Ovary (tissue), 9 donors: ENCODE results near the gene SYT17. TPM values are rescaled to one million over a fixed set of nuclear protein-coding genes. Genes with fewer than 3 reads are reported as not detected.

ENCODE experiments used
- DNase-seq, 5 donors: peaks; one replicate each; pipeline ENCODE4 v3.0.0-alpha.2; 2019 to 2020
- H3K27ac ChIP-seq, 2 donors: fragments of 200-600 bp; one replicate each; pipeline versions ENCODE4 v1.5.1 to v1.8.0; 2019 to 2022
- H3K27me3 ChIP-seq: fragments of 200-600 bp; one replicate; pipeline ENCODE4 v1.8.0; 2022
- H3K36me3 ChIP-seq: fragments of 200-600 bp; sonication (generic); one replicate; pipeline ENCODE4 v1.5.1; 2019
- H3K4me1 ChIP-seq: one replicate; pipeline ENCODE4 v1.8.1; 2013; ENCODE audit warnings: mild to moderate bottlenecking, moderate library complexity; ENCODE audit not compliant: insufficient read depth
- H3K4me3 ChIP-seq: fragments of 200-600 bp; sonication (generic); one replicate; pipeline ENCODE4 v1.5.1; 2017
- H3K9me3 ChIP-seq, 2 donors: fragments of 200-600 bp in 1 of 2; sonication (generic) in 1 of 2; one replicate each; pipeline versions ENCODE4 v1.5.1 to v1.8.1; 2013 to 2019; ENCODE audit warnings: mild to moderate bottlenecking in 1 of 2, moderate library complexity in 1 of 2
- EP300 ChIP-seq: sonication (generic); formaldehyde crosslinking; IDR thresholded peaks from one replicate; pipeline ENCODE4 v1.6.1; 2017; ENCODE audit warnings: antibody characterized with exemption
- POLR2A ChIP-seq: fragments of 450-650 bp; IDR thresholded peaks from one replicate; pipeline ENCODE4 v1.6.1; 2017; ENCODE audit warnings: antibody characterized with exemption, mild to moderate bottlenecking, moderate library complexity
- WGBS, 3 donors: extraction: QIAGEN DNeasy Blood & Tissue Kit in 1 of 3; methylation state at CpG; one replicate each; pipeline versions ENCODE4 v1.1.5 to v1.1.7; 2013 to 2017; 5-methylcytosine and 5-hydroxymethylcytosine counted together
- intact Hi-C, 4 donors: fragments of 100-400 bp; cut with DNase I; formaldehyde crosslinking; loops; one replicate each; pipeline versions ENCODE4 v1.11.0 to v1.15.1; 2022 to 2023
- polyA plus RNA-seq, 2 donors: library from polyadenylated mRNA; stranded (reverse); fragments of 200-250 nt in 1 of 2; fragments of 350-450 nt in 1 of 2; fragmentation: Illumina TruSeq in 1 of 2; extraction: RNeasy Lipid Tissue Mini Kit (QIAGEN cat#74804) in 1 of 2; gene quantifications; one replicate each; pipeline ENCODE4 v1.2.3, GENCODE V29; 2013 to 2014
- total RNA-seq, 7 donors: library from RNA; depleted of rRNA in 2 of 7; stranded (reverse); fragments of >200 nt in 2 of 7; fragmentation: NEBNext Ultra II Directional in 3 of 7; extraction: Animal tissue kit (Norgen Biotek cat#: 25700) in 3 of 7; gene quantifications; one replicate each; pipeline versions ENCODE4 v1.1.0 to v1.2.4, GENCODE V29; 2016 to 2023
- TF ChIP-seq, protein P1 (sequence below), 3 donors: fragments of 450-650 bp in 2 of 3; fragments of 200-600 bp in 1 of 3; IDR thresholded peaks; one replicate each; pipeline versions ENCODE4 v1.5.1 to v1.8.0; 2016 to 2022; ENCODE audit warnings: antibody characterized with exemption in 3 of 3, mild to moderate bottlenecking in 1 of 3
- donor health status: DM: no; HTN: no; CAD: no; lungs with moderate emphysema.
- donor health status: DM: no; HTN: no; CAD: no.
- donor health status: Bipolar disorder and iron deficiency.
- donor health status: DM: yes; HTN: yes; CAD: no.
- donor health status: DM: no; HTN: no; CAD: no.
- donor health status: DM: yes; HTN: yes; CAD: no.

The SYT17 gene
- total and polyA plus RNA-seq, 9 donors = 0.36 to 1.5 (median 0.82) TPM

DNA sequence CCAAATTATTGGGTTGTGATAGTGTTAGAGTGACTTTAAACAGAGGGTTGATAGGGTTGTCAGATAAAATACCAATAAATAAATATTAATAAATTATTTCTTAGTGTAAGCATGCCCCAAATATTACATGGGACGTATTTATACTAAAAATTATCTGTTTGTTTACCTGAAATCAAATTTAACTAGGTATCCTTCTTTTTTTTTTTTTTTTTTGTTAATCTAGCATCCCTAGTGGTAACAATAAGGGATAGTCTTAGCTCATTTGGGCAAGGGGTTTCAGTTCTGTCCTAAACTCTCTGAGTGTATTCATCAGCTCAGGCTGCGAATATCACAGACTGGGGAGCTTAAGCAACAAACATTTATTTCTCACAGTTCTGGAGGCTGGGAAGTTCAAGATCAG is 118.8 kb downstream of the SYT17 start:
- H3K27ac ChIP-seq = no peak overlapping the region
- DNase-seq = no peak
- 82 to 89% (median 83%) methylated on average over 2 of the region's 2 CpGs for WGBS, 3 donors
- H3K36me3 ChIP-seq = no peaks in the 10 kb centered on the region
- no peaks in the 10 kb centered on the region for H3K9me3 ChIP-seq
- TF ChIP-seq POLR2A = no peak
- TF ChIP-seq EP300 = no peak
- TF ChIP-seq, protein P1, sequence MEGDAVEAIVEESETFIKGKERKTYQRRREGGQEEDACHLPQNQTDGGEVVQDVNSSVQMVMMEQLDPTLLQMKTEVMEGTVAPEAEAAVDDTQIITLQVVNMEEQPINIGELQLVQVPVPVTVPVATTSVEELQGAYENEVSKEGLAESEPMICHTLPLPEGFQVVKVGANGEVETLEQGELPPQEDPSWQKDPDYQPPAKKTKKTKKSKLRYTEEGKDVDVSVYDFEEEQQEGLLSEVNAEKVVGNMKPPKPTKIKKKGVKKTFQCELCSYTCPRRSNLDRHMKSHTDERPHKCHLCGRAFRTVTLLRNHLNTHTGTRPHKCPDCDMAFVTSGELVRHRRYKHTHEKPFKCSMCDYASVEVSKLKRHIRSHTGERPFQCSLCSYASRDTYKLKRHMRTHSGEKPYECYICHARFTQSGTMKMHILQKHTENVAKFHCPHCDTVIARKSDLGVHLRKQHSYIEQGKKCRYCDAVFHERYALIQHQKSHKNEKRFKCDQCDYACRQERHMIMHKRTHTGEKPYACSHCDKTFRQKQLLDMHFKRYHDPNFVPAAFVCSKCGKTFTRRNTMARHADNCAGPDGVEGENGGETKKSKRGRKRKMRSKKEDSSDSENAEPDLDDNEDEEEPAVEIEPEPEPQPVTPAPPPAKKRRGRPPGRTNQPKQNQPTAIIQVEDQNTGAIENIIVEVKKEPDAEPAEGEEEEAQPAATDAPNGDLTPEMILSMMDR (IDR thresholded peaks at IDR 0.05) = no peak
- H3K4me3 ChIP-seq = no peak overlapping the region
- intact Hi-C loops = no loop called here
- no peaks in the 10 kb centered on the region for H3K27me3 ChIP-seq
- H3K4me1 ChIP-seq = no peaks in the 10 kb centered on the region

DNA sequence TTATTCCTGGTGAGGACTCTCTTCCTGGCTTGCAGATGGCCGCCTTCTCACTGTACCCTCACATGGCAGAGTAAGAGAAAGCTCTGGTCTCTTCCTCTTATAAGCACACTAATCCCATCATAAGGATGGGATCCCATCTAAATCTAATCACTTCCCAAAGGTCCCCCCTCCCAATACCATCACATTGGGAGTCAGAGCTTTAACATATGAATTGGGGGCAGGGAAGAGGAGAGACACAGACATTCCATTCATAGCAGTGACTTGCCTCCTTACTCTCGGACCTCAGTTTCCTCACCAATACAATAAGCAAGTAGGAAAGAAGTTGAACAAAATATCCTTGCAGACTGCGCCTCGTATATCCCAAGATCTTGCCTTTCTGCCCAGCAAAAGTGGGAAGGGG is 119.2 kb downstream of the SYT17 start:
- 75 to 83% (median 78%) methylated on average over 4 of the region's 4 CpGs for WGBS, 3 donors
- intact Hi-C loops = no loop called here
- Histone ChIP-seq H3K9me3 (no peaks in the 10 kb centered on the region), H3K4me1 (no peaks in the 10 kb centered on the region), H3K27me3 (no peaks in the 10 kb centered on the region), H3K36me3 (no peaks in the 10 kb centered on the region), H3K27ac (no peak overlapping the region), H3K4me3 (no peak overlapping the region)
- TF ChIP-seq EP300 (no peak), POLR2A (no peak)
- TF ChIP-seq, protein P1 (IDR thresholded peaks at IDR 0.05) = no peak
- DNase-seq = no peak

DNA sequence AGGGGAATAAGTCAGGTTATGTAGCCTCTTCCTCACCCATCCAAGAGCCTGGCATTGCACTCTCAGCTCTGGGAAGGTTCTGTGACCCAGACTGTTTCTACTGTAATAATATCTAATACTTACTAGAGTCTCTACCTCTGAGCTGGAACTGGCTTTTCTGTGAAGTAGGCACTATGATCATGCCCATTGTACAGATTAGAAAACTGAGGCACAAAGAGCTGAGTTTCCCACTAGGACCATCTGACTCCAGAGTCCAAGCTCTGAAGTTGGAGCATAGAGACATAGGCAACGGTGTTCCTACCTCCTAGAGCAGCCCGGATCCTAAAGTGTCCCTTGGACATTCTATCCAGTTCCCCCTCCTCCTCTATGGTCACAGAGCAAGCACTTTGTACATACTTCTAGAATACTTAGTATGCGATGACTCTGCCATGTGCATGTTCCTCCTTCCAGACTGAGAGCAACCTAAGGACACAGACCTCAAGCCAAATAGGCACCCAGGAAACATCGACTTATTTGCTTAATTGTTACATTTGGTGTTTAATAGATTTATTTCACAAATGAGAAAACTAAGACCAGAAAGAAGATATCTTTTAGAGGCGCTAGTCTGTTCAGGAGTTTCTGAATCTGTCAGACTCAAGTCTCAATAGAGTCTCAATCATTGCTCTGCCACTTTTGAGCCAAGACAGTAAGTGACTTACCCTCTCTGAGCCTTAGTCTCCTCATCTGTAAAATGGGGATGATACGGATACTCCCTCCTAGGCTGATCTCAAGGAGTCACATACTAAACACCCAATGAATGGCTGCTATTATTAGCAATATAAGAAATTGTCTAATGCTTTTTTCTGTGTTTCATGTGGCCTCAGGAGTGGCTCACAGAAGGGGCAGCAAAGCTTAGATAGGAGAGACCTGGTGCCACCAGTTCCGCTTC is 121.1 kb downstream of the SYT17 start:
- Histone ChIP-seq H3K27me3 (no peaks in the 10 kb centered on the region), H3K27ac (no peak overlapping the region), H3K4me3 (no peak overlapping the region), H3K36me3 (no peaks in the 10 kb centered on the region), H3K4me1 (no peaks in the 10 kb centered on the region), H3K9me3 (no peaks in the 10 kb centered on the region)
- 77 to 81% (median 78%) methylated on average over 7 of the region's 7 CpGs for WGBS, 3 donors
- no peak for DNase-seq
- TF ChIP-seq POLR2A = no peak
- TF ChIP-seq EP300 = no peak
- TF ChIP-seq, protein P1 (IDR thresholded peaks at IDR 0.05) = no peak
- intact Hi-C loops = no loop called here

DNA sequence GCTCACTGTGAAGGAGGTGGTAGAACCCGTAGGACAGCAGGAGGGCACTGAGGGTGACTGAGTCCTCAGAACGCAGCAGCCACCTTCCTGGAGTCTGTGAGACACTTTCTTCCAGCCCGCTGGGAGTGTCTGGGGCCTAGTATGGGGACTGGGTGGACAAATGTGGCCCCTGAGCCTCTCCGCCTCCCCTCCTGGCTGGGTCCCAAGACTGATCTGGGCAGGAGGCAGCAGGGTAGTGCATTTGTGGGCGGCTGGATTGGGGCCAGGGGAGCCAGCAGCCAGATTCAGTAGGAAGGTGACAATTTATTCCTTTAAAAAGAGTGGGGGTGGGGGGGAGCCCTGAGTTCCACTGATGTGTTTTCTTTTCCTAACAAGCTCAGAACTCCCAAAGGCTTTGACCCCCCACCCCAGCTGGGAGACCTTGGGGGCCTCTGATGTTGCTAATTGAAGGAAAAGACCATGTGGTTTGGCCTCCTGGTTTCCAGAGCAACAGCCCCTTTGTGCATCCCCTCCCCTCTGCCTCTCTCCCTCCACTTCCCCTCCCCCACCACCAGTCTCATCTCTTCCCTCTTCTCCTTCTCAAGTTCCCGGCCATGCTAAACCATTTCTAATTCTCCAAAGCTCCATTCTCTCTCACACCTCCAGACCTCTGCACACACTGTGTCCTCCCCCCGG is 121.9 kb downstream of the SYT17 start:
- Histone ChIP-seq H3K4me1 (no peaks in the 10 kb centered on the region), H3K9me3 (no peaks in the 10 kb centered on the region), H3K36me3 (no peaks in the 10 kb centered on the region), H3K4me3 (no peak overlapping the region), H3K27me3 (no peaks in the 10 kb centered on the region), H3K27ac (no peak overlapping the region)
- TF ChIP-seq, protein P1 (IDR thresholded peaks at IDR 0.05) = no peak
- TF ChIP-seq EP300 = no peak
- no peak for TF ChIP-seq POLR2A
- 22 to 31% (median 24%) methylated on average over 7 of the region's 7 CpGs for WGBS, 3 donors
- DNase-seq = no peak
- intact Hi-C loops = no loop called here
